ENCODE measurements around the gene PSMC1. TPM values are rescaled to one million over a fixed set of nuclear protein-coding genes. Genes with fewer than 3 reads are reported as not detected.

Gene PSMC1
- total RNA-seq, 1 donor: 154 TPM

DNA sequence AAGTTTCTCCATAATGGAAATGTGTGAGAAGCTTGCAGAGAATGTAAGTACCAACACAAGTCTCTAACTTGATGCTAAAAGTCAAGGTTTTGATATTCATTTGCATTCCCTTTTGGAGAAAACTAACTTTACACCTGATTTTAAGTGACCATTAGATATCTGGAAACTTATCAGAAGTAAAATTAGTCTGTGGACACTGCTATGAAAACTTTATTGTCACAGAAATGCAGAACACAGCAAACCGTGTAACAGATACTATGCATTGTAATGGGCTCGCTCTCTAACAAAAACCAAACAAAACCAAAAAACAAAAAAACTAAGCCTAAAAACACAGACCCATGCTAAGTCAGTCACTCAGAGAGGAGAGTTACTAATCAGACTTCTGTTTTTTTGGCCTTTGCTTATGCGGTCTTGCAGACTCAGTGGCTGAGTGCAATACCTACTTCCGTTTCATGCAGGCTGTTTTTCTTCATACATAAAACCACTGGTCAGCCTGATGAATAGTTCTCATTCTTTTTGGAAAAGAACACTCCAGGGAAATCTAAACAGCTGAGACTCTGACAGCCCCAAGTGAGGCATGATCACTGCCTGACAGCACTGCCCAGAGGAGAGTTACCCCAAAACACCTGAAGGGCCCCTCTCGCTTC is 39.6 kb downstream of the PSMC1 start:
- TF ChIP-seq, protein P1, sequence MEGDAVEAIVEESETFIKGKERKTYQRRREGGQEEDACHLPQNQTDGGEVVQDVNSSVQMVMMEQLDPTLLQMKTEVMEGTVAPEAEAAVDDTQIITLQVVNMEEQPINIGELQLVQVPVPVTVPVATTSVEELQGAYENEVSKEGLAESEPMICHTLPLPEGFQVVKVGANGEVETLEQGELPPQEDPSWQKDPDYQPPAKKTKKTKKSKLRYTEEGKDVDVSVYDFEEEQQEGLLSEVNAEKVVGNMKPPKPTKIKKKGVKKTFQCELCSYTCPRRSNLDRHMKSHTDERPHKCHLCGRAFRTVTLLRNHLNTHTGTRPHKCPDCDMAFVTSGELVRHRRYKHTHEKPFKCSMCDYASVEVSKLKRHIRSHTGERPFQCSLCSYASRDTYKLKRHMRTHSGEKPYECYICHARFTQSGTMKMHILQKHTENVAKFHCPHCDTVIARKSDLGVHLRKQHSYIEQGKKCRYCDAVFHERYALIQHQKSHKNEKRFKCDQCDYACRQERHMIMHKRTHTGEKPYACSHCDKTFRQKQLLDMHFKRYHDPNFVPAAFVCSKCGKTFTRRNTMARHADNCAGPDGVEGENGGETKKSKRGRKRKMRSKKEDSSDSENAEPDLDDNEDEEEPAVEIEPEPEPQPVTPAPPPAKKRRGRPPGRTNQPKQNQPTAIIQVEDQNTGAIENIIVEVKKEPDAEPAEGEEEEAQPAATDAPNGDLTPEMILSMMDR (IDR thresholded peaks at IDR 0.05; ENCODE audit: insufficient read depth, low read length): no peak

GRCh38 chr14:90296641-90297040 is 40.3 kb downstream of the PSMC1 start:
- H3K4me3 ChIP-seq (ENCODE audit: low read depth, low read length): no peak overlapping the region
- no peak for DNase-seq (ENCODE audit: low read depth)
- TF ChIP-seq, protein P1 (IDR thresholded peaks at IDR 0.05; ENCODE audit: insufficient read depth, low read length): no peak

More for the DNA sequence above, 39.6 kb downstream of the PSMC1 start:
- DNase-seq (ENCODE audit: low read depth): no peak
- H3K4me3 ChIP-seq (ENCODE audit: low read depth, low read length): no peak overlapping the region

DNA sequence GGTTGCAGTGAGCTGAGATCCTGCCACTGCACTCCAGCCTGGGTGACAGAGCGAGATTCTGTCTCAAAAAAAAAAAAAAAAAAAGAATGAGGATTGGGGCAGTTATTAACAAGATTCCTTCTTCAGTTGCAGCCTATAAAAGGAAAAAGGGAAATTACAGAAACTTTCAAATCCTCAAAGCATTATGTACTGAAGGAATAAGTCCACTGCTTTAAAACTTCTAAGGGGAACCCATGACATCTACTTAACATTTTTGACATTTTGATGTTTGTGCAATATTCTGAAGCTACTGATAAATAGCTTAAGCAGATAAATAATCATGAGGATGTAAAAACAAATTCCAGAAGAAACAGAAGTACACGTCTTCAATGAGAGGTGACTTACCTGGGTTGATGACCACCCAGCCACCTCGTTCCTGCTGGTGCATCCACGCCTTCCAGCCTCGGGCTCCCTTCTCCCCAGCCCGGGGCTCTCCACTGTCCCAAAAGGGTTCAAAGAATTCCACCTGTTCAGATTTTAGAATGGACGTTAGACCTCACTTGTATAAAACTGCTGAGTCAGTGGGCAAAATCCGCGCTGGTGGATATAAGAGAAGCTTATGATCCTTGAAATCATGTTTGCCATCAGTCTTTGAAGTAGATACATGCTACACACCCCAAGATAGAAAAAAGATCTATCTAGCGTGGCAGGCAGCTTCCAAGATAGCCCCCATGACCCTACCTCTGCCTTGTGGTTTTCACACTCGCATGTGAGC is 41.7 kb downstream of the PSMC1 start:
- DNase-seq (ENCODE audit: low read depth): no peak
- TF ChIP-seq, protein P1 (IDR thresholded peaks at IDR 0.05; ENCODE audit: insufficient read depth, low read length): no peak
- H3K4me3 ChIP-seq (ENCODE audit: low read depth, low read length): no peak overlapping the region

- TF ChIP-seq, protein P1 (IDR thresholded peaks at IDR 0.05; ENCODE audit: insufficient read depth, low read length): no peak
- H3K4me3 ChIP-seq (ENCODE audit: low read depth, low read length): no peak overlapping the region
- DNase-seq (ENCODE audit: low read depth): no peak
Observed at GRCh38 chr14:90299408-90299807, 43.1 kb downstream of the PSMC1 start.

DNA sequence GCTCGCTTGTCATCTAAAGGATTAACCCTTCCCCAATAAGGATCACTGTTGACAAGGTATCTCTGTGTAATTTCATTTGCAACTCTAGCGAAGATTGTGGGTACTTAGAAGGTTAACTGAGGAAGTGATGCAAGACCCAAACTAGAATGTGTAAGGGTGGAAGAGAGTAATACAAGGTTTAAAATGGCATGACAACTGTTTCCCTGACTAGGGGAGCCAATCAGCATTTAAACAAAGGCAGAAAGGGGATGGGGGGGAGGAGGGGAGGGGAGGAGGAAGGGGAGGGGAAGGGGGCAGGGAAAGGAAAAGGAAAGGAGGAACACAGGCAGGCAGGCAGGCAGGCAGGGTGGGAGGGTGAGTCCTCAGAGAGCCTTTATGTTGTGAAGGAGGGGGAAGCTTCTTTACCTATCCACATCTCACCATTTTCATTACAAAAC is 44.3 kb downstream of the PSMC1 start:
- TF ChIP-seq, protein P1 (IDR thresholded peaks at IDR 0.05; ENCODE audit: insufficient read depth, low read length): no peak
- no peak overlapping the region for H3K4me3 ChIP-seq (ENCODE audit: low read depth, low read length)
- DNase-seq (ENCODE audit: low read depth): peak; percentile 62

DNA sequence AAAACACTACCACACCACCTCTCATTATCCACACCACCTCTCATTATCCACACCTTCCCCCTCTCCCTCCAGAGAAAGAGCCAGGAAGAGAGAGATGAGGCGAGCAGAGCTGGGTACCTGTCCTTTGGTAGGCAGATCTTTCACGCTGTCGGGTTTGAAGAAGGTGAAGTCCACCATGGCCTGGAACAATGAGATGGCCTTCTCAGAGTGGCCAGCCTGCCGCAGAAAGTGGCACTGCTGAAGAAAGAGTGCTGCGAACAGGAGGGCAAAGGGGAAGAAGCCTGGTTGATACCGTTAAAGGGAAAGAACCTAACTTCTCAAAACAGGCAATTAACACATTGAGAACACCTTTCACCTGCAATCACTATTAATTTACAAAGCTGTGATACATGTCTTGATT is 44.8 kb downstream of the PSMC1 start:
- H3K4me3 ChIP-seq (ENCODE audit: low read depth, low read length): no peak overlapping the region
- no peak for DNase-seq (ENCODE audit: low read depth)
- TF ChIP-seq, protein P1 (IDR thresholded peaks at IDR 0.05; ENCODE audit: insufficient read depth, low read length): no peak

Data from fibroblast of the aortic adventitia (primary cell).